HEK293 (cell line): Measurements from ENCODE around the gene SNHG17.

Experiments used
- ZNF24 ChIP-seq: fragments of 450-650 bp; formaldehyde crosslinking; IDR thresholded peaks from 2 replicates; pipeline ENCODE4 v1.5.1; 2016; ENCODE audit warnings: missing biosample characterization, missing genetic modification characterization
- ZNF350 ChIP-seq: fragments of 450-650 bp; formaldehyde crosslinking; IDR thresholded peaks from 2 replicates; pipeline ENCODE4 v1.5.0; 2017; ENCODE audit warnings: missing biosample characterization, mild to moderate bottlenecking, missing genetic modification characterization
- ZNF830 ChIP-seq: fragments of 450-650 bp; IDR thresholded peaks from 2 replicates; pipeline ENCODE4 v1.5.0; 2018; ENCODE audit warnings: missing biosample characterization, missing genetic modification characterization, low read depth, mild to moderate bottlenecking, moderate library complexity
- TF ChIP-seq, protein P1 (sequence below): fragments of 450-650 bp; formaldehyde crosslinking; IDR thresholded peaks from 2 replicates; pipeline ENCODE4 v1.5.1; 2016; ENCODE audit warnings: missing biosample characterization, missing genetic modification characterization
- TF ChIP-seq, protein P2 (sequence below): fragments of 450-650 bp; formaldehyde crosslinking; IDR thresholded peaks from 2 replicates; pipeline ENCODE4 v1.5.1; 2016; ENCODE audit warnings: missing biosample characterization, missing genetic modification characterization
- TF ChIP-seq, protein P3 (sequence below): sonication (generic); formaldehyde crosslinking; IDR thresholded peaks from 2 replicates; pipeline ENCODE4 v1.8.1; 2022; ENCODE audit warnings: mild to moderate bottlenecking, moderate library complexity, missing genetic modification reagents

DNA sequence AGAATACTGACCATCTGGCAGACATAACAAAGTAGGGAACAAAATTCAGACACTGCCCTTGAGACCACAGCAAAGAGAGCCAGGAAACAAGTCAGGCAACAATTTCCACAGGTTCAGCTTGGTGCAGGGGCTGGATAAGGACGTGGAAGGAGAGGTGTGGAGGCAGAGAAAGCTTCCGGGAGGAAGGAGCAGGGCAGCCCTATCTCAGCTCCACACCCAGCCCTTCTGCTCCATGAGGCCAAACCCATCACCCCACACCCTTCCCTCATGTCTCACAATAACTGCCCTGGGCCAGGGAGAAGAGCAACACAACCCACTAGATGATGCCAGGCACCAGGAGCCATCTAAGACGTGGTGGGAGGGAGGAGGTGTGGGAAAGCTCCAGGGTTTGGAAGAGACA, 5.8 kb downstream of the SNHG17 start:
- TF ChIP-seq, protein P1, sequence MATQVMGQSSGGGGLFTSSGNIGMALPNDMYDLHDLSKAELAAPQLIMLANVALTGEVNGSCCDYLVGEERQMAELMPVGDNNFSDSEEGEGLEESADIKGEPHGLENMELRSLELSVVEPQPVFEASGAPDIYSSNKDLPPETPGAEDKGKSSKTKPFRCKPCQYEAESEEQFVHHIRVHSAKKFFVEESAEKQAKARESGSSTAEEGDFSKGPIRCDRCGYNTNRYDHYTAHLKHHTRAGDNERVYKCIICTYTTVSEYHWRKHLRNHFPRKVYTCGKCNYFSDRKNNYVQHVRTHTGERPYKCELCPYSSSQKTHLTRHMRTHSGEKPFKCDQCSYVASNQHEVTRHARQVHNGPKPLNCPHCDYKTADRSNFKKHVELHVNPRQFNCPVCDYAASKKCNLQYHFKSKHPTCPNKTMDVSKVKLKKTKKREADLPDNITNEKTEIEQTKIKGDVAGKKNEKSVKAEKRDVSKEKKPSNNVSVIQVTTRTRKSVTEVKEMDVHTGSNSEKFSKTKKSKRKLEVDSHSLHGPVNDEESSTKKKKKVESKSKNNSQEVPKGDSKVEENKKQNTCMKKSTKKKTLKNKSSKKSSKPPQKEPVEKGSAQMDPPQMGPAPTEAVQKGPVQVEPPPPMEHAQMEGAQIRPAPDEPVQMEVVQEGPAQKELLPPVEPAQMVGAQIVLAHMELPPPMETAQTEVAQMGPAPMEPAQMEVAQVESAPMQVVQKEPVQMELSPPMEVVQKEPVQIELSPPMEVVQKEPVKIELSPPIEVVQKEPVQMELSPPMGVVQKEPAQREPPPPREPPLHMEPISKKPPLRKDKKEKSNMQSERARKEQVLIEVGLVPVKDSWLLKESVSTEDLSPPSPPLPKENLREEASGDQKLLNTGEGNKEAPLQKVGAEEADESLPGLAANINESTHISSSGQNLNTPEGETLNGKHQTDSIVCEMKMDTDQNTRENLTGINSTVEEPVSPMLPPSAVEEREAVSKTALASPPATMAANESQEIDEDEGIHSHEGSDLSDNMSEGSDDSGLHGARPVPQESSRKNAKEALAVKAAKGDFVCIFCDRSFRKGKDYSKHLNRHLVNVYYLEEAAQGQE = no peak
- TF ChIP-seq ZNF350 (tag by site-specific recombination) (no peak), ZNF830 (no peak), ZNF24 (tag by site-specific recombination) (no peak)
- TF ChIP-seq, protein P2, sequence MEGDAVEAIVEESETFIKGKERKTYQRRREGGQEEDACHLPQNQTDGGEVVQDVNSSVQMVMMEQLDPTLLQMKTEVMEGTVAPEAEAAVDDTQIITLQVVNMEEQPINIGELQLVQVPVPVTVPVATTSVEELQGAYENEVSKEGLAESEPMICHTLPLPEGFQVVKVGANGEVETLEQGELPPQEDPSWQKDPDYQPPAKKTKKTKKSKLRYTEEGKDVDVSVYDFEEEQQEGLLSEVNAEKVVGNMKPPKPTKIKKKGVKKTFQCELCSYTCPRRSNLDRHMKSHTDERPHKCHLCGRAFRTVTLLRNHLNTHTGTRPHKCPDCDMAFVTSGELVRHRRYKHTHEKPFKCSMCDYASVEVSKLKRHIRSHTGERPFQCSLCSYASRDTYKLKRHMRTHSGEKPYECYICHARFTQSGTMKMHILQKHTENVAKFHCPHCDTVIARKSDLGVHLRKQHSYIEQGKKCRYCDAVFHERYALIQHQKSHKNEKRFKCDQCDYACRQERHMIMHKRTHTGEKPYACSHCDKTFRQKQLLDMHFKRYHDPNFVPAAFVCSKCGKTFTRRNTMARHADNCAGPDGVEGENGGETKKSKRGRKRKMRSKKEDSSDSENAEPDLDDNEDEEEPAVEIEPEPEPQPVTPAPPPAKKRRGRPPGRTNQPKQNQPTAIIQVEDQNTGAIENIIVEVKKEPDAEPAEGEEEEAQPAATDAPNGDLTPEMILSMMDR (tag by site-specific recombination) = no peak
- TF ChIP-seq, protein P3, sequence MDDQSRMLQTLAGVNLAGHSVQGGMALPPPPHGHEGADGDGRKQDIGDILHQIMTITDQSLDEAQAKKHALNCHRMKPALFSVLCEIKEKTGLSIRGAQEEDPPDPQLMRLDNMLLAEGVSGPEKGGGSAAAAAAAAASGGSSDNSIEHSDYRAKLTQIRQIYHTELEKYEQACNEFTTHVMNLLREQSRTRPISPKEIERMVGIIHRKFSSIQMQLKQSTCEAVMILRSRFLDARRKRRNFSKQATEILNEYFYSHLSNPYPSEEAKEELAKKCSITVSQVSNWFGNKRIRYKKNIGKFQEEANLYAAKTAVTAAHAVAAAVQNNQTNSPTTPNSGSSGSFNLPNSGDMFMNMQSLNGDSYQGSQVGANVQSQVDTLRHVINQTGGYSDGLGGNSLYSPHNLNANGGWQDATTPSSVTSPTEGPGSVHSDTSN (CRISPR knock-in tag) = no peak
